GM21723 (cell line): ENCODE results near the gene ECEL1.

Experiments
- ATAC-seq: cut with Tn5 transposase; IDR thresholded peaks from one replicate; pipeline ENCODE4 v1.9.1; 2021; ENCODE audit warnings: mild to moderate bottlenecking, moderate library complexity; ENCODE audit not compliant: unreplicated experiment

ECEL1 gene

DNA sequence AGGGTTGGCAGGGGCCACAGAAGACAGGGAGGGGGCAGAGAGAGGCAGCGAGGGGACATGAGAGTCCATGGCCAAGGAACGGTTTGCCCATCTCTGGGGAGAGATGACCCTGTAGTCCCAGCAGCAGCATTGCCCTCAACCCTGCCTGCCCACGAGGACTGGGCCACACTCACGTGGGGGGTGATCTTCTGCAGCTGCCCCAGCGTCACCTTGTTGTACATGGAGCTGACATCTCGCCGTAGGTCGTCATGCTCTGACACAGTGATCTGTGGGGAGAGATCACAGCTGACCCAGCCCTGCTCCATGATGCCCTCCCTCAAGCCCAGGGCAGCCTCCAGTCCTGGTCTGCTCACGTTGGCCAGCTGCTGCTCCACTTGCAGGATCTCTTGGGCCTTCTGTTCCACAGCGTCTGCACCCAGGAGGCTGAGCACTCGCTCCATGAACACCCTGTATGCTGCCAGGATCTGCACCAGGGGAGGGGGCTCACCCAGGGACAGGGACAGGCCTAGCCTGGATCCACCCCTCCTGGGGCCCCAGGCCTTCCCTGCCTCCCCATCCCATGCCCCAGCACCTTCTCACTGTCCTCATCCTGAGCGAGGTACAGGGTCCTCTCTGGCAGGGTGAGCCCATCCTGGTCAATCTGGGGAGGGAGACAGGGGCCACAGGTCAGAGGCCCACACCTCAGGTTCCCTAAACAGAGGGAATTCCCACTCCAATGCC, 2.8 kb downstream of the ECEL1 start:
- no peak for ATAC-seq

- ATAC-seq: no peak
Measured at GRCh38 chr2:232483923-232484627, 3.6 kb downstream of the ECEL1 start.

DNA sequence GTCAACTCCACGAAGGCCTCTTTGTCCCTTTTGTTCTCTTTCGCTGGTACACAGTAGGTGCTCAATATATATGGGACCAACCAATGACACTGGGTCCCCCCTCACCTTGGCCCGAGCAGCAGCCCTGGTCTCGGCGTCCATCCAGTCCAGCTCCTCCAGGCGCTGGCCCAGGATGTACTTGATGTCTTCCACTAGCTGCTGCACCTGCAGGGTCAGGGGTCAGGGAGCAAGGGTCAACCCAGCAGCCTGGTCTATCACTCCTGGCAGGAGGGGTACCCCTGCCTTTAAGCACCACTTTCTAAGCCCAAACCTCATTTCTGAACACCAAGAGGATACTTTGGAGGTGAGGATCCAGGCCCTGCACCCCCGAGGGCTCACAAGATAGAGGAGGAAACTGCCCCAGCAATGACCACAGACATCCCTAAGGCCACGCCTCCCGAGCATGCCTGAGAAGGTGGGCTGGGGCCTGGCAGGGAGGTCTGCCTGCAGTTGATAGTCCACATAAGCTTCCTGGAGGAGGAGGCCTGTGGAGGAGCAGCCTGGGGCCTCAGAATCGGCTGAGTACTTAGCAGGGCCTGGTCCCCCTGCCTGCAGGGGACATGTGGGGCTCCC, 4.2 kb downstream of the ECEL1 start:
- ATAC-seq: no peak

GRCh38 chr2:232482301-232483238, 5.1 kb downstream of the ECEL1 start:
- no peak for ATAC-seq

GRCh38 chr2:232481322-232482140, 6.1 kb downstream of the ECEL1 start:
- no peak for ATAC-seq

DNA sequence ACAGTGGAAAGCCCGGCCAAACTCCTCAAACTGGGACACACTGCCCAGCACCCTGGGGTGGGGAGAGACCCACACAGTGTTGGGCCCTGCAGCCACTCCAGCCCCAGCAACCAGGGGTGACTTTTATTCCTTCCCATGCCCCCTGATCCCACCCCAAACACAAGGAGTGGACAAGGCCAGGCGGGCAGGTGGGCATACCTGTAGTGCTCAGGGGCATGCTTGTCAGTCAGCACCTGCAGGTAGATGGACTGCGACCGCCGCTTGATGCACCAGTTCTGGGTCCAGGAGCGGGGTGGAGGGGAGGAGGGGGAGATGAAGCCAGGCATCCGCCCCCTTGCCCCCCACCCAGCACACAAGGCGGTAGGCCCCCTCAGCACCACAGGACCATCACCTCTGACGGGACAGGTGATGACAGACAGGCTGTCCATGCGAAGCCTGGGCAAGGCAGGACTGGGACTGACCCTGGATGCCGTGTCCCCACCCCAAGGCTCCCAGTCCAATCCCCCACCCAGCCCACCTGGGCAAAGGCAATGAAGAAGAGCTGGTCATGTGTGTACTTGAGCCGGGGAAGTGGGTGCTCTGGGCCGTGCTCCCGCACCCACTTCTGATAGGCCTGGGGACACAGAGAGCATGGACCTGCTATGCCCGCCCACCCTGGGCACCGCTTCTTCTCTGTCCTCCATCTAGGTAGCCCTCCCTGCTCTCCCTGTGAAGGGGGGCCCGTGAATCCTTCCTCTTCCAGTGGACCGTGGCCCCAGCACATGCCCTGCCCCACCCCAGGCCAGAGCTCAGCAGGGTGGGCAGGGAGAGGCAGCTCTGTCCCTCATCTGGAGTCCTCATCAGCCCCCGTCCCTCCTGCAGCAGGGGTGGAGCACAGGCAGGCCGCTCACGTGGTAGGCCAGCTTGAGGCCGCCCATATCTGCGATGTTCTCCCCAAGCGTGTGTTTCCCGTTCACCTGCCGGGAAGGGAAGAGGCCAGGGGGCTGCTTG, 7.1 kb downstream of the ECEL1 start:
- no peak for ATAC-seq

DNA sequence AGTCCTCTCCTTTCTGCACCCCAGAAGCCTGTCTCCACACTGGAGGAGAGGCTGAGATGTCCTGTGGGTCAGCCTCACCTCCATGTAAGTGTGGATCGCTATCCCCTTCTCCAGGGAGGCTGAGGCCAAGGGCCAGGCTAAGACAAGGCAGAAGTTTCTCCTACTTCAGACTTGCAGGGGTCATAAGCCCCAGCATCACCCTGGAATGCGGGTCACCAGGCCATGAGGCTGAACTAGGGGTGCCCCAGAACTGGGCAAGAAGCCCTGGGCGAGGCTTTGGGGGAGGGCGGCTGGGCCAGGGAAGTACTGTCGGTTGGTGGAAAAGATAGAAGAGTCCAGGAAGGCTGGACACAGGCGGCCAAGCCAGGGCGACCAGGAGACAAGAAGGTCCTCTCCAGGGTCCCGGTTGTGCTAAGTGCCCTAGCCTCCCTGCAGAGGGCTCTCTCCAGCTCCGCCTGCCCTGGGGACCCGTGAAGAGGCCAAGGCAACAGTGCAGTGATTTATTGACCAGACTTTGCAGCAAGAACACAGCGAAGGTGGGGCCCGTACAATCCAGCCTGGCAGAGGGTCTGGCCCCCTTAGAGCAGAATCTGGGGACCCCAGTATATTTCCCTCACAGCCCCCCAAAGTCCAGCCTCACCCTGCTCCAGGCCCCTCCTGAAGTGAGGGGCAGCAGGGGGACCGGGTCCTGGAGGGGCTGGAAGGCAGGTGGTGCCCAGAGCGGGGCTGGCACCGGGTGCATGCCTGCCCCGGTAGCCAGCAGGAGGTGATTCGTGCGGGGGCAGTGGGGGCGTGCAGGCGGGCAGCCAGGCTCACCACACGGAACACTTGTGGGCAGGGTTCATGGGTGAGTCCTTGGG, 8.1 kb downstream of the ECEL1 start:
- ATAC-seq: no peak

GRCh38 chr2:232478571-232479340, 8.9 kb downstream of the ECEL1 start:
- ATAC-seq: no peak

DNA sequence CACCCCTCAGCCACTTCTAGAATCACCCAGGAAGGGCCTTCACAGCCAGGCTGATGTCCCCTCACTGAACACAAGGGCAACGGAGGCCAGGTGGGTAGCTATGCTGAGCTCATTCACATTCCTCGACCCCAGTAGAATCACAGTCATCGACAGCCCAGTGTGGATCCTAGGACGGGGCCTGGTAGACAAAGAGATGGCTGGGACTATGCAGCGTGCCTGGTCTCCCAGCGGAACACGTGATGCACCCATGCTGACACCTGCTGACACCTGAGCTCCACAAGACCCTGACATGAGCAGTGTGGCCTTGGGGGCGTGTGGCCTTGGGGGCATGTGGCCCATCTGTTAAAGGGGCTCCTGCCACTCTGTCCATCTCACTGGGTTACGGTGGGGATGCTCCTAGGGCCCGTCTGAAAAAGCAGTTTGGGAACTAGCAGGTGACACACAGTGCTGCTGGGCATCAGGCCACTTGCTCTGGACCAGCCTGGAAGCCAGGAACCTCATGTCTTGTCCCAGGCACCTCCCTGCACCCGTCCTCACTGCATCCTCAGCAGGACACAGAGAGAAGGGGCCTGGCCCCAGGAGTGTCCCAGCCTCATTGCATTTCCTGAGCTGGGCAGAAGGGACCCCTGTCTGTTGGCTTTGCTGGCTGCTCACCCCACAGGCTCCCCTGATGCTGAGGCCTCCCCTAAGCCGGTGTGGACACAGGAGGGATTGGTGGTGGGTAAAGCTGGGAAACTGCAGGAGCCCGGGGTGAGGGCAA, 9.7 kb downstream of the ECEL1 start:
- ATAC-seq: no peak

- ATAC-seq: no peak
Measured at GRCh38 chr2:232476791-232477190, 10.8 kb downstream of the ECEL1 start.

GRCh38 chr2:232476045-232476444, 11.6 kb downstream of the ECEL1 start:
- ATAC-seq: no peak

- ATAC-seq: no peak
Measured at GRCh38 chr2:232473467-232473890, 14.2 kb downstream of the ECEL1 start.

DNA sequence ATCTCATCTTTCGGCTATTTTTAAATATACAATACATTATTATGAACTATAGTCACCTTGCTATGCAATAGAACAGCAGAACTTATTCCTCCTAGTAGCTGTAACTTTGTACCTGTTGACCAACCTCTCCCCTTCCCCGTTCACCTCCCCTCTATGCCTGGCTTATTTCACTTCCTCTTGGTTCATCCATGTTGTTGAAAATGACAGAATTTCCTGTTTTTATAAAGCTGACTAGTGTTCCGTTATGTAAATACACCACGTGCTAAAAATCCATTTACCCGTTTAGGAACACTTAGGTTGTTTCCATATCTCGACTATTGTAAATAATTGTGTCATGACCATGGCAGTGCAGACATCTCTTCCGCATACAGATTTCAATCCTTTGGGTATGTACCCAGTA, 21.4 kb downstream of the ECEL1 start:
- no peak for ATAC-seq

DNA sequence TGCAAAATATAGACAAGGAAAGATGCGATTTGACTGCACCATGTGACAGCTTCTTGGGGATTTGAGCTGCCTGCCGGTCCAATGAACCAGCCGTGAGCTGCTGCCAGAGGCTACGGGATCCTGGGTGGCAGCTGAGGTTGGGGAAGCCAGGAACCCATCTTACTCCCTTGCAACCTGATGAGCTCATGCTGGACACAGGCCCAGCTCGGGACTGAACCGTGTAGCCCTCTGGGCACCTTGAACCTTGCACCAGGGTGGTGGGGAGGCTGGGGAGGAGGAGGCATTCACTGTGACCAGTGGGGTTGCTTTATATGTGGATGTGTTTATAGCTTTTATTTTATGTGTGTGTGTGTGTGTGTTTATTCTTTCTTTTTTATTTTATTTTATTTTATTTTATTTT, 22.6 kb downstream of the ECEL1 start:
- no peak for ATAC-seq

DNA sequence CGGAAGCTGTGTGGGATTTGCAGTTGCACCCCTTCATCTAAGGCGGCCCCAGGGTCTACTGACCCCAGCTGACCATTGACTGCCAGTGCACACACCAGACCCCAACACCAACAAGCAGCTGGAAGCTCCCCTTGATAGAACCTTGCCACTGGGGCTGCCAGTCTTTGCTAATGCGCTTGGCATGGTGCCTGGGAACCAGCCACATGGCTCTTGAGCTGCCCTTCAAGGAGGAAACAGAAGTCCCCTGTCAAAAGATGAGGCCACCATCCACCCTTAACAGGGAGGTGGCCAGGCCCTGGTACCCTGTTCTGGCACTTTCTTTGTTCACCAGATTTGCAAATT, 23.1 kb downstream of the ECEL1 start:
- no peak for ATAC-seq

GRCh38 chr2:232463701-232464543, 23.7 kb downstream of the ECEL1 start:
- no peak for ATAC-seq
